Measurements from ENCODE around the gene KCNB1. TPM values are rescaled to one million over a fixed set of nuclear protein-coding genes. Genes with fewer than 3 reads are reported as not detected.

KCNB1 gene
- total RNA-seq, 1 donor from 2014 or later, result 6.1 TPM

DNA sequence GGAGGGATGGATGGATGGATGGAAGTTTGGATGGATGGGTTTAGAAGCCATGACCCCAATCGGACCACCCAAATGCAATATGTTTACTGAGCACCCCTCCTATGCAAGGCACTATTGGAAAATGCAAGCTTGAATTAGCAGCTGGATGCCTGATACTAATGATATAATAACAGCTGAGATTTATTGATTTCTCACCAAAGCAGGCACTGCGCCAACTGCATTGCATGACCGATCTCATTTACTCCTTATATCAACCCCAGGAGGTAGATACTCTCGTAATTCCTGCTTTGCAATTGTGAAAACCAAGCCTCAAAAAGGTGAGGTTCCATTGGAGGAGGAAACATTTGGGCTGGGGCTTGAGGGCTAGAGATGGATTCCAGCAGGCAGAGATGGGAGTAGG lies 89.7 kb downstream of the KCNB1 start:
- no peak for DNase-seq (ENCODE audit: low read depth)

DNA sequence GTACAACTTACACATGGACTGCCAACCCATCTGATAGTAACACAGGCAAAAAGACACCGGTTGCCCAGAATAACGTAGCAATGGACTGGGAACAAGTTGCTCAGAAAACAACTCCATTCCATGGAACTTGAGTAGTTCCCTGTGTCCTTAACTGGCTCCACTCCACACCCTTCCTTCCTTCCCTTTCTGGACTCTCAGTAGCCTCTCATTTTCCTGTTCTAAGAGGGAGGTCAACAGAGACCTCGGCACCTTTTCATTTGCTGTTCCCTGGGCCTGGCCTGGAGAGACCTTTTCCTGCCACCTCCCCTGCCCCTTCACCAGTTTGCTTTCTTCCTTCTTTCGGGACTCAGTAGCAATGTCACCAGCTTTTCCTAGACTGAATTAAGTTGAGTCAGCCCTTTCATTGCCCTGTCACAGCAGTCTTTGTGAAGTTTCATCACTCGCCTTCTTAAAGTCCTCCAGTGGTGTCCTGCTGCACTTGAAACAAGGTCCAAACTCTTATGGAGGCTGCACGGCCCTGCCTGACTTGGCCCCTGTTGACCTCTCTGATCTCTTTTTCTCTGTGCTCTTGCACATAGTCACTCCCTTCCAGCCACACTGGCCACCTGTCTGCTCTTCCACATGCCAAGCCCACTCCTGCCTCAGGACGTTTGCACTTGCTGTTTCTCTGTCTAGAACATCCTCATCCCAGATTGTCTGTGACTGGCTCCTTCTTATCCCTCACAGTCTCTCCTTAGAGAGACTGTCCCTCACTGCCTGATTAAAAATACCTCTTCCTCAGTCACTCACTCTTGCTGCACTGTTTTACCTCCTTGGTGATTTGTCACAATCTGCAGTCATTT lies 90.8 kb downstream of the KCNB1 start:
- no peak for DNase-seq (ENCODE audit: low read depth)

DNA sequence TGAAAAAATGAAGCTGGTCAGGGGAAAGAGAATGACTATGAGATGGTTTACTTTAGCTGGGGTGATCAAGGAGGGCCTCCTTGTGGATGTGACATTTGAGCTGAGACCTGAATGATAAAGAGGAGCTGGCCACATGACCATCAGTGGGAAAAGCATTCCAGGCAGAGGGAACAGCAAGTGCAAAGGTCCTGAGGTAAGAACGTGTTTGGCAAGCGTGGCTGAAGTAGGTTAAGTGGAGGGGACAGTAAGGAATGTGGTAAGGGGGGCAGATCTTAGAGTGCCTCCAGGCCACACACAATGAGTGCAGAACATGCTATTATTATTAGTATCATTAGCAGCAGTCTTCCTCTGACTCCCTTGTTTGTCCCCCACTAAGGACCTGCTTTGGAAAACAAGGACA lies 92.6 kb downstream of the KCNB1 start:
- DNase-seq (ENCODE audit: low read depth), result no peak

DNA sequence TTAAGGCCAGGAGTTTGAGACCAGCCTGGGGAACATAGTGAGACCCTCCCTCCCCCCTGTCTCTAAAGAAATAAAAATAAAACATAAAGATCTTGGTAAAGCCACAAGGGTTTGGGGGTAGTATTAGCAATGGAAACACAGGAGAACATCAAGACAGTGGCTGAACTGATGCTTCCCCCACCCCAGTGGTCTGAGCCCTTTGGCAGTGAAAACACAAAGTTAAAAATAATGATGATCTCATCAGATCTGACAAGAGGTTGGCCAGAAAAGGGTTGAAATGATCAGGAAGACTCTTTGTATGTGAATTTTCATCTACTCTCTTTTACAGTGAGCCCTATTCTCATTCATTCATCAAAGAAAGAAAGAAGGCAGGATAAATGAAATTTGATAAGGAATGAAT lies 93.7 kb downstream of the KCNB1 start:
- peak; percentile 63 for DNase-seq (ENCODE audit: low read depth)

DNA sequence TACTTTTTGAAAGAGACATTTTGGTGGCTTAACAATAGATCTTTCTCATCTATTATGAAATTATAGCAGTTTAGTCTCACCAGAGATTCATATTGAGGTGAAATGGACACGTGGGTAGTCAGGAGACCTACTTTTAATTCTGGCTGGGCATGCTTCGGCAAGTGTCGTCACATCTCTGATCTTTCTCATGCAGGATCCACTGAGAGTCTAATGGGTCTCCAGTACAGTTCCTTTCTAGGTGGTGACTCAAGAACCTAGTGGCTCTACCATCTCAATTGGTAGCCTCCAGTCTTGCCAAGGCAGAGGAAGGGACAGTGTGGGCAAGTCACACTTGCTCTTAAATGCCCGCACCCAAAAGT lies 94.9 kb downstream of the KCNB1 start:
- DNase-seq (ENCODE audit: low read depth), result no peak

DNA sequence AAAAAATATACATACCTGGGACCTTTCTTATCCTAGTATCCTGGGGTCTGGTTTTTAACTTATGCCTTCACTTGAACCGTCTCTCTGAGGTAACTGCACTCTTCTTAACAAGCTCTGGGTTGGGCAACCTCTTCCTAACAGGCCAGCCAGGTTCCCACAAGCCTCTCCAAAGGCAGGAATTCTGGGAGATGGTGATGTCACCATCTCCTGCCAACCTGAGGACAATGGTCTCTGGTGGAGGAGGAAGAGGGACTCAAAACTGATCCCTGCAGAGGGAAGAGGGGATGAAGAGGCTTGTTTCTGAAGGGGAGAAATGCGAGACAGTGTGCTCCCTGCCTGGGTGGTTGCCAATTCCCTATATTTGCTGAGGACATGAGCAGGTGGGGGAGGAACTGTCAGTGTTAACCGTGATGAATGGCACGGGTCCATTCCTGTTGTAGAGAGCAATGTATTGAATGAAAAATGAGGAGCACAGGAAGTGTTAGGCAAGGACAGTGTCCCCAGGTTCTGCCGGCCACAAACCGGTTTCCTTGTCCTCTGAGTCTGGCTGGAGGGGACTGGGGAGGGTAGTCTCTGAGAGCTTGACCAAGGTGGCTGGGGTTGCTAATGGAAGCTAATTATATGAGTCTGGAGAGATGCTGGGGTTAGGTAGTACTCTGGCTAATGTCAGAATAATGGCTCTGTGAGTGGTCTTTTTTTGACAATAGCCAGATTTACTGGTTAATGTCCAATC lies 95.5 kb downstream of the KCNB1 start:
- DNase-seq (ENCODE audit: low read depth), result no peak

DNA sequence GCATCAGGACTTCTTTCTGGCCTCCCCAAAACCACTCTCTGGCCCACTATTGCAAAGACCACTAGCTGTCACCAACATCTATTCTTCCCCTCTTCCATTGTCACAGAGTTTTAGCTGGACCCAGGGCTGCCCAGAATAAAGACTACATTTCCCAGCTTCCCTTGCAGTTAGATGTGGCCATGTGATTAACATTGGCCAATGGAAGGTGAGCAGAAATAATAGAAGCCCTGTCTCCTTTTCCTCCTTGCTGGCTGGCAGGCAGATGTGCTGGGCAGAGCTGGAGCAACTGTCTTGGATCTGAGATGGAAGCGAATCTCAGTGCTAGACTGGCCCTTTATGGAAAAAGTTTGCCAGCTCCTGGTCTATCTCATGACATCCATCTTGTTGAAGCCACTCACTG lies 97.0 kb downstream of the KCNB1 start:
- peak; percentile 59 for DNase-seq (ENCODE audit: low read depth)

DNA sequence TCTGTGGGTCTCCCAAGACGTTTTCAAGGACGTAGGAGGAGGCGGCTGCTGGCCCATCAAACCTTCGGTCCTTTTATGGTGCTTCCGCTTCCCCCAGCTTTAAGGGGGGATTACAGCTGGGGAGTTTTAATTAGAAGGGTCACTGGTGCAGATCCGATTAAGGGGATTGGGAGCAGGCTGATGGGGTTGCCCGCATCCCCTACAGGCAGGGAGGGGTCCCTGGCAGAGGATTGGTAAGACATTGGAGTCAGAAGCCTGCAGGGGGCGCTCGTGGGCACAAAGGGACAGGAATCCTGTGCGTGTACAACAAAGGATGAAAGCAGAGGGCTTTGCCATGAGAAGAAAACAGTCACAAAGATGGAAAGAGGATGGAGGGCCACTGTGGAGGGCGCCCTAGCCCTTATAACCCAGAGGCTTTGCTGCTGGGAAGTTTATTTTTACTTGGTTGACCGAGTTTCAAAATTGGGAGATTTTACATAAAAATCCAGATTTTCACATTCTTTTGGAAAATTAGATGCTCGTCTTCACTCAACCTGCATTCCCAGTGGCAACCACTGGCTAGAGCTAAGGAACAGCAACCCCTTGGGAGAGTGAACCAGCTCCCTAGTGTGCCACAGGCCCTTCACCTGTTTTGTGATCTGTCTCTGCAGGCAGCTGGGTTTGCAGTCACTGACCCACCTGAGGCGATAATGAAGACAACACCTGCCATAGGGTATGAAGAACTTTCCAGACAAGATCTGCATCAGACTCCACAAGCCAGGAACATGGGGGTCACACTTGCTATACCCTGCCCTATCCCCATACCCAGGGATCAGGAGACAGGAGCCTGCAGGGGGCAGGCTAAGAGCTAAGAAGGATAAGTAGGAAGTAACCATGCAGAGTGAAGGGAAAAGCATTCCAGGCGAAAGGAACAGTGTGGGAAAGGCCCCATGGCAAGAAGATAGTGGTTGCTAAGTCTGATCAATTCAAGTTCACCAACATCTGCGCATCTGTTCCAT lies 97.7 kb downstream of the KCNB1 start:
- DNase-seq (ENCODE audit: low read depth), result peak; percentile 70

DNA sequence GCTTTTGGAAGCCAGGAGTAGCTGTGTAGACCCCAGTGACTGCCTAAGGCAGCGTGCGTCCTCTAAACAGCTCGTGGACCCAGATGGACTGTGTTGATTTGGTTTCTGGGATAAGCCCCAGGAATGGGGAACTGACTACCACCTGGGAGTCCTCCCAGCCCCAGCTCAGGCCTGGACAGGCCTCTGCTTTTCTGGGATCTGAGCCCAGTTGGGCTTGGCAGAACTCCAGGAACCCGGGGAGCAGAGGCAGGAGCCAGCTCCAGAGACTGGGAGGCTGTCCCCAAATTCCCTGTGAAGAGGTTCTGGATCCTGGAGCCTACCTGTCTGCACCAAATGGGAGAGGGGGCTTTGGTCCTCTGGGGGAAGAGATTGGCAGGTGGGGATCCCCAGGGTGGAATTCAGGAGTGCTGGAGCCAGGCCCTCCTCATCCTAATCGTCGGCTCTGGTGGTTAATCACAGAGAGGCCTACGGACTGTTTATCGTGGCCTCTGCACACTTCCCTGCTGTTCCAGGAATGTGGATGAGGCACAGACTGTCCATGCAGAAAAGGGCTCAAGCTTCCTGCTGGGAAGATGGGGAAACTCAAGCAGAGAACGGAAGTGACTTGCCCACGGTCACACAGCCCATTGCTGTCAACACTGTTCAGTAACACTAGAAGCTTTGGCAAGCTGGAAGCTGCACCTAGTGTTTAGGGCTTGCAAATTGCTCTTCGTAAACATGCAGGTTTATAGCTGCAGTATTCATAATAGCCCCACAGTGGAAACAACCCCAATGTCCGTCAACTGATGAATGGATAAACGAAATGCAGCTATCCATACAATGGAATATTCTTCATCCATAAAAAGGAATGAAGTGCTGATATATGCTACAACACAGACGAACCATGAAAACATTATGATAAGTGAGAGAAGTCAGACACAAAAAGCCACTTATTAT lies 100.6 kb downstream of the KCNB1 start:
- peak; percentile 51 for DNase-seq (ENCODE audit: low read depth)

DNA sequence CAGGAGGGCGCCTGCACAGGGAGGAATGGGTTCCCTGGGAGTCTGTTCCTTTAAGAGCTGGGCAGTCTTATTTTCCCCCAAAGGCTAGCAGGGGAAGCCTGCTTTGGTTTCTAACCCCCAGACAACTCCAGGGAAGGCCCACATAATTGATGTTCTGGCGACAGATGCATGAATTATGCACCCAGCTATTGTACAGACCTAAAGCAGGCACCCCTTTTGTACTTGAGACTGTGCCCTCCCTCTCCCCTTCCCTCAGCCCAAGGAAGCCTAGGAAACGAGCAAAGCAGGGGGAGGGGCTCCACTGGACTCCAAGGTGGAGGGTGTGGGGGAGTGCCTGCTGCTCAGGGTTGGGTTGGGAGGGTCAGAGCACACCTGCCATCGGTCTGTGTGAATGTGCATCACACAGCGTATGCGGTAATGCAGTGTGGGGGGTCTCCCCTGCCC lies 102.1 kb downstream of the KCNB1 start:
- DNase-seq (ENCODE audit: low read depth), result no peak

DNA sequence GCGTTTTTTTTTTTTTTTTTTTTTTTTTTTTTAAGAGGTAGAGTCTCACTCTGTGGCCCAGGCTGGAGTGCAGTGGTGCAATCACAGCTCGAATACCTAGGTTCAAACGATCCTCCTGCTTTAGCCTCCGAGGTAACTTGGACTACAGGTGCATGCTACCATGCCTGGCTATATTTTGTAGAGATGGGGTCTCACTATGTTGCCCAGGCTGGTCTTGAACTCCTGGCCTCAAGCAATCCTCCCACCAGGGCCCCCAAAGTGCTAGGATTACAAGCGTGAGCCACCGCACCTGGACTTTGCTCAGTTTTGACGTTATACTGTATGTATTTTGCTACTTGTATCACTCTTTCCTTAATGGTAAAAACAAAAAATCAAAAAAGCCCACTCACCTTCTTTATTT lies 103.1 kb downstream of the KCNB1 start:
- no peak for DNase-seq (ENCODE audit: low read depth)

DNA sequence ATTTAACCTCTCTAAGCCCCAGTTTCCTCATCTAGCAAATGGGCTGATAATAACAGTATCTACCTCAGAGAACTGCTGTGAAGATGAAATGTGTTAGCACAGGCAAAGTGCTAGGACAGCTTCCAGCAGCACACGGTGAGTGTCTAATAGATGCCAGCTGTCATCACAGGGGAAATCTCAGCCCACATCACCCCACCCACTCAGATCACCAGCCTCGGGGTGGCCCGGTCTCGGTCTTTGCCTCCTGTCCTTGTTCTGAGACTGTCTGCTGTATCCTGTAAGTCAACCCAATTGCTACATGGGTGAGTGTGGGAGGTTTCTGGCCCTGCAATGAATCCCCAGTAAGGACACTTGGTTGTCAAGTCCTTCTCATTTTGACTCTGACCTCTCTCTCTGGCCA lies 105.1 kb downstream of the KCNB1 start:
- peak; percentile 32 for DNase-seq (ENCODE audit: low read depth)

DNA sequence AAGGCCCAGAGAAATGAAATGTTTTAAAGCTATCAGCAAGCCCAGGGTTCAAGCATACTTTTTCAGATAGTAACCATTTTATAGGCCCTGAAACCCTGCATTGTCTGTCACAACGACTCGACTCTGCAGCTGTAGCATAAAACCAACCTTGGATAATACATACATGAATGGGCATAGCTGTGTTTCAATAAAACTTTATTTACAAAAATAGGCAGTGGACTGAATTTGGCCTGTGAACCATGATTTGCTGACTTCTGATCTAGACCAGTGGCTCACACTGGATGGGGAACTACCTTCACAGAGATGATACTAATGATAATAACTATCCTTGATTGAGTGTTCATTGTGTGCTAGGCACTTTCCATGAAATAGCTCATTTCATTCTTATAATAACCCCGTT lies 107.3 kb downstream of the KCNB1 start:
- no peak for DNase-seq (ENCODE audit: low read depth)

DNA sequence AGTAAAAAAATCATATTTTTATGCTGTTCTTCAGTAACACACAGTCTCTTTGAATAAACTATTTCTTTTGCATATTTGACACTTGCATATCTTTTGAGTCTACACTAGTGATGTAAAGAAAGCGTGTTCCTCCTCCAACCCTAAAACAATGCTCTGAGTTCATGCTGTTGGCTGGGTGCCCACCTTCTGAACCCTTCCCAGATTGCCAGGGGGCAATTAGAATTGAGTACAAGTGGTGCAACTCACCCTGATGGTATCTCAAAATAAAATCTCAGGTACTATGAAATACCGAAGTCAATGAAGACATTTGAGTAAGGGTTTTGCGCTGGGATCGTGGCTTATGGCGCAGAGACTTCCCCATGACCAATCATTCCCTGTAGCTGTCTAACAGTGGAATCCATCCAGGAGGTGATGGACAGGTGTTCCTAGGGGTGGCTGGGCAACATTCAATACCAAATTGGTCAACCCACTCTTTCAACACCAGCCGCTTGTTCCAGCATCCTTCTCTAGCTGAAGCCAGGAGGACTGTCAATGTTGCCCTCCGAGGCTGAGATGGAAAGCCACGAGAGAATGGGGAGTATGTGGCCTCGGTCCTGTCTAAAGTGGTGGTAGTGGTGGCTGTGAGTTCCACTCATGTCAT lies 110.3 kb downstream of the KCNB1 start:
- DNase-seq (ENCODE audit: low read depth), result no peak

DNA sequence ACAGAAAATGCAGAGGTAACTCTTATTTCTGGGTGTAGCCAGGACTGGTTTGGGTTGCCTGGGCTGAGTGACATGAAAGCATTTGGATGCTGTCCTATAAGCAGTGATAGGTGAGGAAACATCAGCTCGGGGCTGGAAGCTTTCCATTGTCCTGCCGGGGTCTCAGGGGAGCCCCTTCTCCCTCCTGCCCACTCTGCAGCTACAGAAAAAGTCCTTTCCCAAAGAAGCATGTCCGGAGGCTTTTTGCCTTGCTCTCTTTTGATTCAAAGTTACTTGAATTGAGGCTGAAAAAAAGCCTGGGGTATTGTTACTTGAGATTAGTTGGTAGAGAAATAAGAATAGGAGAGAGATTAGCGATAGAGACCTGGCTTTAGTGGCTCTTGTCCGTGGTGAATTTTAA lies 113.9 kb downstream of the KCNB1 start:
- no peak for DNase-seq (ENCODE audit: low read depth)

DNA sequence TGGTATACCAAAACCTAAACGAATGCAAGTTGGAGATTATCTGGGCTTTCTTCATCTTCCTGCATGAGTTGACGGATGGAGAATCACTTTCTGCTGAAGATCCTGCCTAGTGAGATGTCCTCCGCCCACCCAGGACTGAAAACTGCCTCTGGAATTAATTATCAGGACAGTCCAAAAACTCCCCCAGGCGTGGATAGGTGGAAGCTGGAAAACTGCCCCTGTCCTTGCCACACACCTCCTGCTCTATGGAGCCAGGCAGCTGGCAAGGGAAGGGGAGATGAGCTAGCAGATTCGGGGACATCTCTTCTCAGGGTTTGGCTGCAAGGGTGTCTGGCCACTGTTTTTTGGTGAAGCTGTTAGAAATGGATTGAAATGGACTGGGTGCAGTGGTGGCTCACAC lies 115.4 kb downstream of the KCNB1 start:
- no peak for DNase-seq (ENCODE audit: low read depth)

DNA sequence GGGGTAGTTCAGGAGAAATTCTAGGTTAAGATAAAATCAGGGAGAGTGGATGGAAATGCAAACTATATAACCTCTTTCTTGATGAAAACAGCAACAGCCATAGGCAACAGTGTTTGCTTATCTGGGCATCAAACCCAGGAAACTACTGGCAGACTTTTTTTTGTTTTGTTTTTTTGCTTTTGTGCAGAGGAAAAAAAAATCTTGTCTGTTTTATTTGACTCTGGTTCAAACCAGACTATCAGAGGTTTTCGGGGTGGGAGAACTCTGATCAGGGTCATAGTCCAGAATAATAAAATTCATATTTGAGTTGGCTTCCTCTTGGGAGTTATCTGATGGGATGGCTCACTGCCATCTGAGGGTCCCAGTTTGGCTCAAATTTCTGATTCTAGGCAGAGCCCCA lies 115.8 kb downstream of the KCNB1 start:
- no peak for DNase-seq (ENCODE audit: low read depth)

DNA sequence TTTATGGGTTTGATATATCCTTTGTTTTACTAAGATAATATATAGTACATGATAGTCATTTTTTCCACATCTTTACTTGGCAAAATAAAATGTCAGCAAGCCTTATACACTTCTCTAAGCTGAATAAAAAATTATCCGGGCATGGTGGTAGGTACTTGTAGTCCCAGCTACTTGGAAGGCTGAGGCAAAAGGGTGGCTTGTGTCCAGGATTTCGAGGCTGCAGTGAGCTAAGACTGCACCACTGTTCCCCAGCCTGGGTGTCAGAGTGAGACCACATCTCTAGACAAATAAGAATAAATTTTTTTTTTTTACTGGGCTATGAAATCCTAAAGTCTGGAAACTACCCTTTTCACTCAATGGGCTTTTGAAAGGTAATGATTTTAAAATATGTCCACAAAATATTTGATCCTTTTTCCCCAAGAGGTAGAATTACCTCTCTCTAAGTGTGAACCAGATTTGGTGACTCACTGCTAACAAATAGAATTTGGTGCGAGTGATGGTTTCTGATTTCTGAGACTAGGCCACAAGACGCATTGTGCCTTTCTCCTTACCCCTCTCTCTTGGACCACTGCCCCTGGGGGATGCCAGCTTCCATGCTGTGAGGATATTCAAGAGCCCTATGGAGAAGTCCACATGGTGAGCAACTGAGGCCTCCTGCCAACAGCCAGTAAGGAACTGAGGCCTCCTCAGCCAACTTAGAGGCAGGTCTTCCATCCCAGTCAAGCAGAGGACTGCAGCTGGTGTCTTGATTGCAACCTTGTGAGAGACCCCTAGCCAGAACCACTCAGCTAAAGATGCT lies 120.4 kb downstream of the KCNB1 start:
- peak; percentile 46 for DNase-seq (ENCODE audit: low read depth)
